ENCODE measurements around the gene CSNK1A1.

GRCh38 chr5:149472399-149472798 is 78.8 kb downstream of the CSNK1A1 start:
- TF ChIP-seq GATA3 (IDR thresholded peaks at IDR 0.05; ENCODE audit: low read depth, low read length) (no peak), GATA2 (IDR thresholded peaks at IDR 0.05; ENCODE audit: low read depth, low read length) (no peak)

All from SH-SY5Y (cell line).